HG03103 (cell line): ENCODE data around the gene ATP2B2.

Experiments
- ATAC-seq: cut with Tn5 transposase; IDR thresholded peaks from one replicate; pipeline ENCODE4 v1.9.1; 2021; ENCODE audit warnings: low read depth; ENCODE audit not compliant: unreplicated experiment

Gene ATP2B2

GRCh38 chr3:10337323-10338163 is 167.8 kb downstream of the ATP2B2 start:
- ATAC-seq: no peak

DNA sequence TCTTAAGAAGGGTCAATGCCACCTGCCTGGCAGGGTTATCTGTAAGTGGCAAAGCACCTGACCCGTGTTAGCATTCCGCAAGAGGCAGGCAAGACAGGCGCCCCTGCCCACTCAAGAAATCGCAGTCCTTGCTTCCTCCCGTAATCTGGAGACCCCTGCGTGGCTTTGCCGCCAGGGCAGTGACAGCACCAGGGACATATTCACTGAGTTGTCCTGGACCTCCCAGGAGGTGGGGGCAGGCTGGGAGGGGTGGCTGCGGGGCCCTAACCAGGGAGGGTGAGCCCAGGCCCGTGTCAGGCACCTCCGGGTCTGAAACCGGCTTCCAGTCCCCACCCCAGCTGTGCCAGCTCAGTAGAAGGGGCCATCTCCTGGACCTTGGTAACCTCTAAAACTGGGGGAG is 168.6 kb downstream of the ATP2B2 start:
- ATAC-seq: no peak

- ATAC-seq: no peak
Observed at GRCh38 chr3:10335871-10336622, 169.3 kb downstream of the ATP2B2 start.

DNA sequence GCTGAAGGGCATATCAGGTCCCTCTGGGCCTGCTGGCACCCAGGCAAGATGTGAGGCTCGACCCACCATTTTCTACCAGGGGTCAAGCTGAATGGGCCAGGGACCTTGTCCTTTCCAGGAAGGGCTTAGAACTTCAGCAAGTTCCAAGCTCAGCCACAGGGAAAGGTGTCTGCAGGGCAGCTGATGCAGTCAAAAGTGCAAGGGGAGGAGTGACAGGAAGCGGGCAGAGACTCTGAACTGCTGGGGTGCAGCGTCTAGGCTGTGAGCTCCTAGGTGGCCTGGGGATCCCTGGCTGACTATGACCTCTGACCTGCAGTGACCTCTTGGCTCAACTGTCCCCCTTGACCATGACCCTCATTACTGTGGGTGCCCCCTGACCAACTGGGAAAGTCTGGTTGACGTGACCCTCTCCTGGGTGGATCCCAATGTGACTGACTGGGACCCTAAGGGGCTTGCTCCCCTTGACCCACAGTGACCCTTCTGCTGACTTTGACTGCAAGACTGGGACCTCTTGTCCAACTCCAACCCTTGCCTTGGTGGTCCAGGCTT is 170.1 kb downstream of the ATP2B2 start:
- ATAC-seq: no peak

DNA sequence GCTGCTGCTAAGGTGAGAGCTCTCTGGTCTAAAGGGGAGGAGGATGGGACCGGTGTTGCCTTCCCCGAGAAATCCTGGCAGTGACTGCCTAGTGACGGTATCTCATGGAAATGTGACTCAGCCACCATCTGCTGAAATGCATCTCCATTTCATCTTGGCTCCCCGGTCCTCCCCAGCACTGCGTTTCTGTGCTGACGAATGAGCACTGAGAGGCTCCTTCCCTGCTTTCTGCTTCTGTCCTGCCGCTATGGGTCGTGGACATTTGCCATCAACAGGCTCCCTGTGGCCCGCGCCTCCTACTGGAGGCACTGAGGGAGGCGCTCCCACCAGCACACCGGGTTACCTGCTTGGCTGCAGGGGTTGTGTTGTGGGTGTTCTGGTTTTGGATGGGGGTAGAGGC is 170.9 kb downstream of the ATP2B2 start:
- no peak for ATAC-seq

DNA sequence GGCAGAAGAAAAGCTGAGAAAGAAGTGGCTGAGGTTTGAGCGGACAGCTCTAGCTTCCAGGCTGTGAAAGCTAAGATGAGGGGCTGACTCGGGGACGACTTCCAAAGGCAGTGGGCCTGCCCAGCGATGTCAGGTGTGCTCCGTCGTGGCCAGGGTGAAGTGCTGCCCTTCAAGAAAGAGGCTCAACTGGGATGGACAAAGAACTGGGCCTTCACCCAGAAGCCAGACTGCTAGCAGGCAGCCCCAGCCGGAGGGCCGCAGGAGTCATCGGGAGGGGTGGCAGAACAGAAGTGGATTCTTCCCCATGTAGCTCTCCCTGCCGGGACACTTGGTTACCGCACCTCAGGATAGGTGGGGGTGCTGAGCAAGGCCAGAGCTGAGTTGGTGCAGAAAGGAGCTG is 171.3 kb downstream of the ATP2B2 start:
- no peak for ATAC-seq

DNA sequence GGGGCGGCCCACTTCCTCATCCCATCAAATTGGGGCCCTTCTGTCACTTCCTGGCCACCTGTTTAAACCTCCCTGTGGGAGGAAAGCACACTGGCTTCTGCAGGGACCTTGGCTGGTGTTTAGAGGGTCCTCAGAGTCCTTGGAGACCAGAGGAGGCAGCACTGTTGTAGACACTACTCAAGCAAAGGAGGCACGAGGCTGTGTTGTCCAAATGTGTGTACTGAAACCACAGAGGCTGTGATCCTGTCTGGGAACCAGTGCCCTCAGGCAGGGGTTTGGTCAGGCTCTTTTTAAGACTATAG is 172.1 kb downstream of the ATP2B2 start:
- no peak for ATAC-seq

DNA sequence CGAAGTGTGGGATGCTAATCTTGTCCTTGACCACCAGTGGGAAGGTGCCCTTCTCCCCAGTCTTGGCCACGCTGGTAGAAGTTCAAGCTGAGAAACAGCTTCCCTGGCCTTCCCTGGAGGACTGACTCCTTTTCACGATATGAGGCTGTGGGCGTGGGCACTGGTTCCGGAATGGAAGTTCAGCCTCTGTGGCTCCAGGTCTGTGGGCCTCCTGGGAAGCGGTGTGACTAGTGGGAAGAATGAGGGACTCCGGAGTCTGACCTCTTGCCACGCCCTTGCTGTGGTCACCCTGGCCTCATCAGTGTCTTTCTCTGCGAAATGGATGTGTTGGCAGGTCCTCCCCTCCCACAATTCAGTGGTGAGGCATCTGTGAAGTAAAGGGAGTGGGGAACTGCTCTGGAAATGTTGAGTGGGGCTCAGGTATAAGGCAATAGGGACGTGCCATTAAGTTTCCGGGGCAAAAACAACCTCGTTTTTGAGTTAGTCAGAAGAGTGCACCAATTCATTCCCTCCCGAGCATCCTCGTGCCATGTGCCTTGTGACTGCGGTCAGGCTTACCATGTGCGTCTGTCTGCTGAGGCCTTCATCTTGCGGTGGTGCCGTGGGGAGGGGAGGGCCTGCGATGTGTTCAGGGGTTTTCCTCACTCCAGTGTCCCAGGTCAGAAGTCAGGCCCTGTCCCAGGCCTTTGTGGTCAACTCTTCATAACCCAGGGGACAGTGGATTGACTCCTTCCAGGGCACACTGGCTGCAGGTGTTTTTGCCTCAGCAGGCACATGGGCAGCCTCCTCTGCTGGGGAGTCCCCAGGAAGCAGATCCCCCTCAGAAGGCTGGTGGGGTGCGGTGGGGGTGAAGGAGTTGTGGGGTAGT is 172.7 kb downstream of the ATP2B2 start:
- ATAC-seq: no peak

GRCh38 chr3:10331320-10331719 is 174.1 kb downstream of the ATP2B2 start:
- ATAC-seq: no peak

- no peak for ATAC-seq
Observed at GRCh38 chr3:10330319-10330718, 175.1 kb downstream of the ATP2B2 start.

GRCh38 chr3:10329495-10330015 is 175.8 kb downstream of the ATP2B2 start:
- no peak for ATAC-seq

DNA sequence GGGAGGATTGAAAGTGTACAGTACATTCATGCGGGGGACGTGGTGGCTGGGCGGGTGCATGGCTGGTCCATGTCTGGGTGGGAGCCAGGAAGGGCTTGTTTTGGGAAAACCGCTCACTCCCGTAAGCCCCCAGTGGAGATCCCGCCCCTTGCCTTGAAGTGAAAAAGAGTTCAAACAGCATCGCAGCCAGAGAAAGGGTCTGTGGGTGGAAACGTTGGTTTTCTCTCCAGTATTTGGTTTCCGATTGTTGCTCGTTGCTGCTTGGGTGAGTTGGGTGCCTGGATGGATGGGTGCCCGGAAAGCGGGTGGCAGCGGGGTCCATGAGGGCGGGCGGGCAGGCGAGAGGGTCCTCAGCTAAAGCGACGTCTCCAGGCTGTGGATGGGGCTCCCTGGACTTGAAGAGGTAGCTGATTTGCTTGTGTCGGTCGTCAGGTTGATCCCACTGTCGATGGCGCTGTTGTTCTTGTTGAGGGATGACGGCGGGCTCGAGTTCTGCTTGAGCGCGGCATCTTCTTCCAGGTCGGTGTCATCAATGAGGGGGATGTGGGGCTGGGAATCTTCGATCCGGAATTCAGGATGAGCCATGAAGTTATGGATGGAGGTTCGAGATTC is 176.8 kb downstream of the ATP2B2 start:
- ATAC-seq: no peak

DNA sequence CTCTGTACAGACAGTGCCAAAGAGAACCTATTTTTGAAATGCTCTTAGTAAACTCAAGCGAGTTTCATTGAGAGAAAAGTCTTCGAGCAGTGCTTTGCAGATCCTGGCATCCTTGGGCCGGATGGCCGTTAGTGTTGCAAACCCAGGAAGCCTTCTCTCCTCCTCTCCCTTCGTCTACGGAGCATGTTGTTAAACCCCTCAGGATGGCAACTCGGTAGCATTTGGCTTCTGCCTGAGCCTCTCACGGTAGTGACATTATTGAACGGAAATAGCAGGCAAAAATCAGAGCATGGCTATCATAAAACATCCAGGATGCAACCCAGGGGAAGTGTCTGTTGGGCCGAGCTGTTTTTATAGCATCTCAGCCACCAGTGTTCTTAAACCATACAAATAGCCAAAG is 177.8 kb downstream of the ATP2B2 start:
- ATAC-seq: no peak

- no peak for ATAC-seq
Observed at GRCh38 chr3:10322352-10322710, 183.1 kb downstream of the ATP2B2 start.

GRCh38 chr3:10321630-10322351 is 183.6 kb downstream of the ATP2B2 start:
- no peak for ATAC-seq

- no peak for ATAC-seq
Observed at GRCh38 chr3:10320320-10320677, 185.1 kb downstream of the ATP2B2 start.

DNA sequence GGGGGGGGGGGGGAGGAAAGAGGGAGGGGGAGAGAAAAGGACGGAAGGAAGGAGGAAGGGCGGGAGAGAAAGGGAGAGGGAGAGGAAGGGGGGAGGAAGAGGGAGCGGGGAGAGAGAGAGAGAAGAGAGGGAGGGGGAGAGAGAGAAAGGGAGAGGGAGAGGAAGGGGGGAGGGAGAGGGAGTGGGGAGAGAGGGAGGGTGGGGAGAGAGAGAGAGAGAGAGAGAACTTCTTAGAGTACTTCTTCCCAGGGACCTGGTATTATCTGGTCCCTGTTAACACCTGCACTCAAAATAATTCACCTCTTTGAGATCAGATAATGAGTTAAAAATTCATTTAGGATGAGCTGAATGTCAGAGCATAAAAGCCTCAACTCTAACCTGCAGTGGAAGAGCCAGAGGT is 185.6 kb downstream of the ATP2B2 start:
- ATAC-seq: no peak

DNA sequence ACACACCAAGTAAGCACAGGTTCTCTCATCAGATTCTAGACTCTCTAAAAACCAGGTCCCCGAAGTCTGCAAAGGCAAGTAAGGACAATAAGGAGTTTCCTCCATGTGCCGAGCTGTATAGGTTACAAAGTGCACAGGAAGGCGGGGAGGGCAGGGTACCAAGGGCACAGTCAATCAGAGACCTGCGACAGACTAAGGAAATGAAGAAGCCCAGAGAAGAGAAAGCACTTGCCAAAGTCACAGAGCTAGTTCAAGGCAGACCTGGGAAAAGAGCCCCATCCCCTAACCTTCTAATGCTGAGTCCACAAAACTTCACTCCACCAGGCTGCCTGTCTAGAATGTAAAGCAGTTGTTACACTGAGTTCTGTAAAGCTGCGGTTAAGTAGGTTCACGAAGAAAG is 186.1 kb downstream of the ATP2B2 start:
- ATAC-seq: no peak

DNA sequence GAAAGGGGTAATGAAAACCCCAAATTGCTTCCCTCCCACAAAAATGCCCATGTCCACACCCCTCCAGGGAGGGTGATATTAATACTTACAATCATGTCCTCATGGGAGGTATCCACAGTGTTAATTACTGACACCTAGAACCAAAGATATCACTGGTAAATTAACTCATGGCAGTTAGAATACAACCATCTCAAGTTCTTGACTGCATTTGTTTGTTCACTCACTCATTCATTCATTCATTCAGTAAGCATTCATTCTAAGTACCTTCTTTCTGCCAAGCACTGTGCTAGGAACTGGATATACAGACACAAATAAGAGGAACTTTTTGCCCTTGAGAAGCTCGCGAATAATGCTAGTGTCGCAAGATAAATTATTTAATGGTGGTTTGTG is 187.4 kb downstream of the ATP2B2 start:
- ATAC-seq: no peak
